Smooth muscle cell (in vitro differentiated cells): ENCODE measurements around the gene RFT1. TPM values are rescaled to one million over a fixed set of nuclear protein-coding genes. Genes with fewer than 3 reads are reported as not detected.

Source experiments
- DNase-seq: peaks from one replicate; lab custom pipeline; 2025; ENCODE audit not compliant: unreplicated experiment; lab: John Stamatoyannopoulos, UW
- H2AFZ ChIP-seq: fragments of 200-600 bp; sonication (generic); 2 replicates; pipeline ENCODE4 v1.6.0; 2016; ENCODE audit warnings: antibody characterized with exemption, low read depth, mild to moderate bottlenecking
- H3F3A ChIP-seq: fragments of 200-600 bp; sonication (generic); 2 replicates; pipeline ENCODE4 v1.6.0; 2017; ENCODE audit warnings: antibody characterized with exemption, low read depth
- H3K27ac ChIP-seq: fragments of 200-600 bp; sonication (generic); 2 replicates; pipeline ENCODE4 v1.5.1; 2016; ENCODE audit warnings: low read depth, mild to moderate bottlenecking
- H3K27me3 ChIP-seq: fragments of 200-600 bp; sonication (generic); 2 replicates; pipeline ENCODE4 v1.6.1; 2016; ENCODE audit warnings: low read depth, mild to moderate bottlenecking
- H3K36me3 ChIP-seq: fragments of 200-600 bp; sonication (generic); 2 replicates; pipeline ENCODE4 v1.5.1; 2016; ENCODE audit warnings: low read depth
- H3K4me1 ChIP-seq: fragments of 200-600 bp; sonication (generic); 2 replicates; pipeline ENCODE4 v1.5.1; 2016; ENCODE audit warnings: low read depth
- H3K4me2 ChIP-seq: fragments of 200-600 bp; sonication (generic); 2 replicates; pipeline ENCODE4 v1.6.0; 2016; ENCODE audit warnings: mild to moderate bottlenecking
- H3K4me3 ChIP-seq: fragments of 200-600 bp; sonication (generic); 2 replicates; pipeline ENCODE4 v1.5.1; 2016; ENCODE audit warnings: mild to moderate bottlenecking
- H3K79me2 ChIP-seq: fragments of 200-600 bp; sonication (generic); 2 replicates; pipeline ENCODE4 v1.6.0; 2016; ENCODE audit warnings: low read depth, mild to moderate bottlenecking
- H3K9ac ChIP-seq: fragments of 200-600 bp; sonication (generic); 2 replicates; pipeline ENCODE4 v1.6.0; 2016; ENCODE audit warnings: low read depth
- H3K9me3 ChIP-seq: fragments of 200-600 bp; sonication (generic); replicated peaks from 2 replicates; pipeline ENCODE4 v1.5.1; 2016; ENCODE audit warnings: low read depth
- H4K20me1 ChIP-seq: fragments of 200-600 bp; sonication (generic); 2 replicates; pipeline ENCODE4 v1.6.0; 2016; ENCODE audit warnings: low read depth
- CTCF ChIP-seq: fragments of 200-600 bp; sonication (generic); IDR thresholded peaks from 2 replicates; pipeline ENCODE4 v1.5.1; 2017; ENCODE audit warnings: borderline replicate concordance, mild to moderate bottlenecking, antibody characterized with exemption; ENCODE audit not compliant: insufficient read depth, poor library complexity, severe bottlenecking
- WGBS: methylation state at CpG from one replicate; pipeline ENCODE4 v1.1.7; 2016; ENCODE audit warnings: low lambda C conversion rate; 5-methylcytosine and 5-hydroxymethylcytosine counted together
- polyA plus RNA-seq: library from polyadenylated mRNA; unstranded; fragments of >200 nt; fragmentation: Nextera tagmentation; extraction: Ambion mirVana; gene quantifications from 2 replicates; pipeline ENCODE4 v1.2.1, GENCODE V29; 2016
- total RNA-seq: library from RNA; depleted of rRNA; stranded (reverse); fragments of >200 nt; gene quantifications from 2 replicates; pipeline ENCODE4 v1.2.3, GENCODE V29; 2014

RFT1 gene
- total and polyA plus RNA-seq, 2 experiments from 2014 or later: 13.3 to 25.7 TPM

GRCh38 chr3:53045518-53046170 lies 84.6 kb downstream of the RFT1 start, which contains the start of gene SFMBT1:
Gene SFMBT1, minus strand, starts transcription at chr3:53046073. Its CDS starts 76,945 bp downstream, at chr3:52969128.
- no peak for TF ChIP-seq CTCF
- H3K79me2 ChIP-seq: peaks cover 4% of the 10 kb centered on the region
- peaks cover 7% of the 10 kb centered on the region for H4K20me1 ChIP-seq
- H3F3A ChIP-seq: peaks cover 14% of the 10 kb centered on the region
- H3K9me3 ChIP-seq: no peaks in the 10 kb centered on the region
- no peak within 1 kb of the TSS for H3K9ac ChIP-seq
- DNase-seq: peak; percentile 33
- no peaks in the 10 kb centered on the region for H3K36me3 ChIP-seq
- peak within 1 kb of the TSS; percentile 98 for H3K4me2 ChIP-seq
- no peaks in the 10 kb centered on the region for H3K4me1 ChIP-seq
- H3K27ac ChIP-seq: no peak within 1 kb of the TSS
- peak within 1 kb of the TSS; percentile 99 for H2AFZ ChIP-seq
- under 1% methylated on average over 21 of the region's 117 CpGs for WGBS
- peak within 1 kb of the TSS; percentile 93 for H3K4me3 ChIP-seq
- peaks cover 27% of the 10 kb centered on the region for H3K27me3 ChIP-seq

DNA sequence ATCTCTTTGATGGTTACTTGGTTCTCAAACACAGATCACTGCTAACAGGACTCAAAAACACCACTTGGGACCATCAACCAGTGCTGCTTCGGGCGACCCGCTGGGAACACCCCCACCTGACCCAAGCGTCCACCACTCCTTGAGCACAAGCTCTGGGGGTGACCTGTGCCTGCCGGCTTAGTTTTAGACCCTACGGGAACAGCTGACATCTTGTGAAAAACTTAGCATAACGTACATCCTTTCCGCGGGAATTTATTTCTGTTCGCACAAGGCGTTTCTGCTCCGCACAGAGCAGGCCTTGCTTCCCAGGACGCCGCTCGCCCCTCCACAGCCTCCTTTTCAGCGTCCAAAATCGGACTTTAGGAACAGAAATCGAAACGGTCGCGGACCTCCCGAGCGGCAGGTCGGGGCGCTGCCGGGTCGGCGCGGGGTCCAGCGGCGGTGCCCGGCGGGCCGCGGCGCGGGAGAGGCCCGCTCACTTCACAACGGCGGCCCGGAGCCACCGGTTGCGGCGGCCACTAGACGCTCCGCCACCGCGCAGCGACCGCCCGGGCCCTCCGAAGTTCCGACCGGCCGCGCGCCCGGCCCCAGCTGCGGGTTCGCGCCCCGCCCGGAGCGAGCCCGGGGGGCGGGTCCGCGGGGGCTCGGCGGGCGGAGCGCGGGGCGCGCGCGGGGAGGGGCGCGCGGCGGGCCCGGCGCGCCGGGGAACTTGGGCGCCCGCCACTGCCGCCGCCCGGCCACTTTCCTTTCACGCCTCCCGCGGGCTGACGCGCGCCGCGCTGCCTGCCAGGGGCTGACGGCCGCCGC lies 85.3 kb downstream of the RFT1 start:
- peak overlapping the region; percentile 98 for H3K4me2 ChIP-seq
- no peaks in the 10 kb centered on the region for H3K9me3 ChIP-seq
- H3K79me2 ChIP-seq: peaks cover 4% of the 10 kb centered on the region
- TF ChIP-seq CTCF: no peak
- H3K4me3 ChIP-seq: peak overlapping the region; percentile 76
- no peaks in the 10 kb centered on the region for H3K36me3 ChIP-seq
- peaks cover 27% of the 10 kb centered on the region for H3K27me3 ChIP-seq
- H2AFZ ChIP-seq: peak overlapping the region; percentile 99
- no peak for DNase-seq
- peaks cover 14% of the 10 kb centered on the region for H3F3A ChIP-seq
- 2% methylated on average over 56 of the region's 101 CpGs for WGBS
- H4K20me1 ChIP-seq: peaks cover 7% of the 10 kb centered on the region
- H3K4me1 ChIP-seq: no peaks in the 10 kb centered on the region
- H3K9ac ChIP-seq: no peak overlapping the region
- no peak overlapping the region for H3K27ac ChIP-seq

DNA sequence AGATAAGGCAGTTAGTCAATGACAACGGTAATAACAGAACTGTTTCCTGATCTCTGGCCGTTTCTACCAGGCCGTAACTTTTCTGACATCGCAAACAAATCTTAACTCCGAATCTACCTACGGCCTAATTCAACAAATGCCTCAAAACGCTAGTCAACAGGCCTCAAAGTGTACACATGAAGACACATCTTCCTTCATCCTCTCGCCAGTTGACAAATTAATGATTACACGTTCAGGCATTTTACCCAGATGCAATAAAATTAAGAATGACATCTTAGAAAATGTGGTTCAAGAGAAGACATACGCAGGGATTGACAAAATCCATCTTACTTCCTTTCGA lies 85.9 kb downstream of the RFT1 start:
- Histone ChIP-seq H3K27ac (no peak overlapping the region), H3K4me2 (peak overlapping the region; percentile 98), H2AFZ (peak overlapping the region; percentile 99), H3K4me3 (peak overlapping the region; percentile 76), H3K9ac (no peak overlapping the region), H3K36me3 (no peaks in the 10 kb centered on the region), H3K9me3 (no peaks in the 10 kb centered on the region), H3F3A (peaks cover 14% of the 10 kb centered on the region), H4K20me1 (peaks cover 7% of the 10 kb centered on the region), H3K4me1 (no peaks in the 10 kb centered on the region), H3K79me2 (peaks cover 4% of the 10 kb centered on the region), H3K27me3 (peaks cover 27% of the 10 kb centered on the region)
- TF ChIP-seq CTCF: no peak
- DNase-seq: no peak
- 73% methylated on average over 11 of the region's 11 CpGs for WGBS
